Muscle layer of duodenum (tissue), 2 donors: ENCODE results near the gene FER1L5.

ENCODE experiments used
- H3K27ac ChIP-seq: one replicate; pipeline ENCODE4 v1.7.0; 2013; ENCODE audit warnings: mild to moderate bottlenecking, low read length
- H3K27me3 ChIP-seq: one replicate; pipeline ENCODE4 v1.7.0; 2013; ENCODE audit warnings: low read depth, mild to moderate bottlenecking, control low read depth, low read length
- H3K36me3 ChIP-seq, 2 donors: one replicate each; pipeline ENCODE4 v1.7.0; 2013; ENCODE audit warnings: low read length in 2 of 2, control low read depth in 1 of 2, mild to moderate bottlenecking in 1 of 2; ENCODE audit not compliant: insufficient read depth in 2 of 2, control insufficient read depth in 1 of 2
- H3K4me1 ChIP-seq, 2 donors: one replicate each; pipeline ENCODE4 v1.7.0; 2013; ENCODE audit warnings: low read length in 2 of 2, mild to moderate bottlenecking in 2 of 2, control low read depth in 1 of 2, moderate library complexity in 1 of 2; ENCODE audit not compliant: insufficient read depth in 2 of 2, control insufficient read depth in 1 of 2
- H3K4me3 ChIP-seq, 2 donors: one replicate each; pipeline ENCODE4 v1.7.0; 2013; ENCODE audit warnings: low read length in 2 of 2, low read depth in 1 of 2, mild to moderate bottlenecking in 1 of 2
- H3K9me3 ChIP-seq, 2 donors: one replicate each; pipeline ENCODE4 v1.7.0; 2013; ENCODE audit warnings: low read length in 2 of 2, control low read depth in 1 of 2, mild to moderate bottlenecking in 1 of 2; ENCODE audit not compliant: control insufficient read depth in 1 of 2
- donor health status: healthy.

FER1L5 gene

DNA sequence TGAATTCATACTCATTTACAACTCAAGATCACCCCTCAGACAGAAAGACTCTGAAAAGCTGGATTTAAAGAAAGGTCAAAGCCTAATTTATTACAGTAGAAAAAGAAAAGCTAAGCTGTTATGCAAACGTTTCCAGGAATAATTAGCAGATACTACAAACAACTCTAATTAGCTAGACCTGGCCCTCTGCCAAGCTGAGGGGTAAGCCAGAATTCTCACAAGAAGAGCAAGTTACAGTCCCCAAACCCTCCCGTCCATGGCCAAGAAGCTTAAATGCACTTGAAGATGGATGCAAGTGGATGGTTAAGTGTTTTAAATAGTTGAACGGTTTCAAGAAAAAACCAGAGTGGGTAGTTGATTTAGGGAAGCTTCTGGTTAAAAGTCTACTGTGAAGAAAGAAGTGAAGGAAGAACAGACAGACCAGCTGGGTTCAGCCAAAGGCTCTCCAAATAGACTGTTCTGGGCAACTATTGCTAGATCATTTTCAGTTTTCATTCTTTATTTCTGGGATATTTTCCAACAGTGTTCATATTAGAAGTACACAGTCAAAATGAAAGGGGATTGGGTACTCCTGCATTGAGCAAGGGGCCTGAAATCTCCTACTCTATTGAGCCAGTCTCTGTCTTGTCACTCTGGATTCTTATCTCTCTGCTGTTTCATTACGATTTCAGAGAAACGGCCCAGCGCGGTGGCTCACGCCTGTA, 92.5 kb downstream of the FER1L5 start:
- no peak overlapping the region for H3K4me3 ChIP-seq
- H3K9me3 ChIP-seq: no peaks in the 10 kb centered on the region
- H3K36me3 ChIP-seq: peaks cover 29 to 40% of the 10 kb centered on the region in 2 donors
- H3K4me1 ChIP-seq: peaks cover 4 to 13% of the 10 kb centered on the region in 2 donors
- no peaks in the 10 kb centered on the region for H3K27me3 ChIP-seq
- no peak overlapping the region for H3K27ac ChIP-seq

DNA sequence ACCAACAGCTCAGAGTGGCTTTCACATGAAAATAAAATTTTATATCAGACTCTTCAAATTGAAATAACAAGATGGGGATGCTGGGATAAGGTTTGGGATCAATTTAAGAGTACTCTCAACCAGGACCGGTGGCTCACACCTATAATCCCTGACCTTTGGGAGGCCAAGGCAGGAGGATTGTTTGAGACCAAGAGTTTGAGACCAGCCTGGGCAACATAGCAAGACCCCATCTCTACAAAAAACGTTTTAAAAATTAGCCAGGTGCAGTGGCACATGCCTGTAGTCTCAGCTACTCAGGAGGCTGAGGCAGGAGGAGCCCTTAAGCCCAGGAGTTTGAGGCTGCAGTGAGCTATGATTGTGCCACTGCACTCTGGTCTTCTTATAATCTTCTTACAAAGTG, 94.7 kb downstream of the FER1L5 start:
- H3K27me3 ChIP-seq: no peaks in the 10 kb centered on the region
- H3K27ac ChIP-seq: no peak overlapping the region
- no peaks in the 10 kb centered on the region for H3K9me3 ChIP-seq
- peaks cover 21 to 25% of the 10 kb centered on the region in 2 donors for H3K36me3 ChIP-seq
- H3K4me3 ChIP-seq: no peak overlapping the region
- peaks cover 4 to 13% of the 10 kb centered on the region in 2 donors for H3K4me1 ChIP-seq

DNA sequence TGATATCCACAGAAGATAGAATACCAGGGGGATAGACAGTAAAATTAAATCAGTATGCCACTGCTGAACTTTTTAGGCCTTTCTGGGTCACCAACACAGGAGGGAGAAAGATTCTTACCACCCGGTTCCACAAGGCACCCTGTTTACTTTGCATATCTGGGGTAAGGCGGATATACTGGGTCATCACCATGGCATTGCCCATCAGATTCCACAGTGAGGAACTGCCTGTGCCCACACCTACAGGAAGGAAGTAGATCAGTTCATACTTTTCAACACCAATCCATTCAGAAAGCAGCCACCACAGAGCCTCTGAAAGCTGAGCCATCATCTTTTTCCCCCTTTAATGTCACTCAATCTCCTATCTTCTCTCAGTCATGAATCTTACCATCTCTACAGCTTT, 95.3 kb downstream of the FER1L5 start:
- Histone ChIP-seq H3K27ac (no peak overlapping the region), H3K27me3 (no peaks in the 10 kb centered on the region), H3K36me3 (peaks cover 18 to 24% of the 10 kb centered on the region in 2 donors), H3K4me3 (no peak overlapping the region), H3K9me3 (no peaks in the 10 kb centered on the region), H3K4me1 (peaks cover 4 to 13% of the 10 kb centered on the region in 2 donors)

DNA sequence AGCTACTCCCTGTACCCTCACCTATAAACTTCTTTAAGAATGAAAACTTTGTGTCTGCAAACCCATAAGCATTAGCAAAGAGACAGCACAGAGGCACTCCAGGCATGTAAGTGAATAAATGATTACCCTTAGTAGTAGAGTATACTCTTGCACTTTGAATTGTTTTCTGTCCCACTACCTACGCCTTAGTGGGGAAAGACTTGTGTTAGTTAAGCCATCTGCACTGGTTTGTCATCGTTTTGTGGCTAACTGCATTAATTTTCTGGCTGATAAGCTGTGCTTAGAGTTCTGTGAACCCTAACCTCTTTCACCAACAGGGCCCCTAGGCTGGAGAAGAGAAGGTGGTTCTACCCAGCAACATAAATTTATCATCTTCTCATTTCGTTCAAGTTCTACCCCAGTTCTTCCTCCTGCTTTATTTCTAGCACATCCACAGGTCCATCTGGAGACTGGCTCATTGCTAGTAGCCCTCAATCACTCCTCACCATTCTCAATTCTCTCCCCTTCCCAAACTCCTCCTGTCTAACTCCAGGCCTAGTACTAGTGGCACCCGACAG, 96.6 kb downstream of the FER1L5 start:
- Histone ChIP-seq H3K4me1 (peaks cover 4 to 13% of the 10 kb centered on the region in 2 donors), H3K27me3 (no peaks in the 10 kb centered on the region), H3K9me3 (no peaks in the 10 kb centered on the region), H3K4me3 (peak overlapping the region; percentile 53 to 86), H3K36me3 (peaks cover 5 to 11% of the 10 kb centered on the region in 2 donors), H3K27ac (peak overlapping the region; percentile 5)

DNA sequence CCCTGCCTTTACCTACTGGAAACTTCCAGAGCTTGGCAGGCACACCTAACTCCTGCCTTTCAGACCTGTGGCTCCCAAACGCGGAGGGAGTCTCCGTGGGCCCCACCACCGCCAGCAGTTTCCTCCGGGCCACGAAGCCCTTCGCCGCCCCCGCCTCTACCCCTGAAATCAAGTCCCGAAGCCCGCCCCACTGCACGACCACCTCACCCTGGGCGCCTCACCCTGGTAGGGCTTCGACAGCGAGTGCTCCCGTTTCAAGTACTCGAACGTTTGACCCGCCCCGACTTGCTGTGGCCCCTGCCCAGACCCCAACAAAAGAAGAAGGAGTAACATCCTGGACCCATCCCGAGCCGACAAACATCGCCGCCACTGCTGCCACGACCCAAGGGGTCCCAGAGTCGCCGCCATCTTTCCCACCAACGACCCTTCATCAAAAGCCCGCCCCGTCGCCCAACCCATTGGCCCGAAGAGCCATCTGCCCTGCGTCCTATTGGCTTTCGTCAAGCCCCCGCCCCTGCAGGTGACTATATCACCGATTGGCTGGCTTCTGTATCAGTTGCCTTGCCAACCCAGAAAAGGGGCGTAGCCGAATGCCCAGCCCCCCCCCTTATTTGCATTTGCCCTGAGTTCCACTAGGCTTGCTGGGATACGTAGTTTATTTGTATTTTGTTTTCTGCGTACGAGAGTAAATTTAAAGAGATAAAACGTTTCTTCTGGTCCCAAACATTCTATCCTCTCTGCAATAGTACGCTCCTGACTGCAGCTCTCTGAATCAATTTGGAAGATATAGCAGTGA, 97.3 kb downstream of the FER1L5 start, which contains the start of gene LMAN2L:
TSS of gene LMAN2L (minus strand) at position 432 of the 796 bp plus-strand sequence. CDS start at position 408, 24 bp downstream.
- H3K4me3 ChIP-seq: peak within 1 kb of the TSS; percentile 58 to 86
- peak within 1 kb of the TSS; percentile 5 for H3K27ac ChIP-seq
- H3K4me1 ChIP-seq: peaks cover 4 to 11% of the 10 kb centered on the region in 2 donors
- H3K27me3 ChIP-seq: no peaks in the 10 kb centered on the region
- no peaks in the 10 kb centered on the region for H3K9me3 ChIP-seq
- peaks cover 3 to 10% of the 10 kb centered on the region in 2 donors for H3K36me3 ChIP-seq

DNA sequence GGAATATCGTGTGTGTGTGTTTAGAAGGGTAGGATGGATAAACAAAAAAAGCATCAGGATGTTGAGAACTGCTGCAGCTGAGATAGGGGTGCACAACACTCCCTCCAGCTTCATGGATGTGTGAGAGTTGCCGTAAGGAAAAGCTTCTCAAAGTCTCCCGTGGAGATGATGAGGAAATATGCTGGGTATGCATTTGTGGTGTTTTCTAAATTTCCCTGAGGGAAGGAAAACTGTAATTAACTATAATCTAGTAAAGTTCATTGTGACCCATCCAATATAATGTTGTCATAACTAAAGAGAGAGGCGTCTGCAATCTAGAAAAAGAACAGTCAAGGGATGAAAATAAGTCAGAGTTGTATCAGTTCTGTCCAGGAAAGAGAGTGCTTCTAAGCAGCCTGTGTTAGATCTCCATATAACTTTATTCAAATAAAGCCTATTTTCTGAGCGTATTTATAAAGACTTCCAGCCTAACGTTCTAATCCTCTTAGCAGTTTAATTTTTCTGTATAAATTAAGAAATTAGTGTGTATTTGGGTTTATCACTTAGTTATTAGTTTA, 104.6 kb downstream of the FER1L5 start:
- no peaks in the 10 kb centered on the region for H3K36me3 ChIP-seq

DNA sequence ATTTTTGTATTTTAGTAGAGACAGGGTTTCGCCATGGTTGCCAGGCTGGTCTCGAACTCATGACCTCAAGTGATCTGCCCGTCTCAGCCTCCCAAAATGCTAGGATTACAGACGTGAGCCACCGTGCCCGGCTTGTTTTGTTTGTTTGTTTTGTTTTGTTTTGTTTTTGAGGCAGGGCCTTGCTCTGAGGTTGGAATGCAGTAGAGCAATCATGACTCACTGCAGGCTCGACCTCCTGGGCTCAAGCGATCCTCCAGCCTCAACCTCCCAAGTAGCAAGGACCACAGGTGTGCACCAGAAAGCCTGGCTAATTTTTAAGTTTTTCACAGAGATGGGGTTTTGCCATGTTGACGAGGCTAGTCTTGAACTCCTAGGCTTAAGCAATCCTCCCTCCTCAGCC, 109.2 kb downstream of the FER1L5 start:
- Histone ChIP-seq H3K27me3 (no peaks in the 10 kb centered on the region), H3K4me1 (no peaks in the 10 kb centered on the region), H3K36me3 (no peaks in the 10 kb centered on the region), H3K9me3 (no peaks in the 10 kb centered on the region), H3K4me3 (no peak overlapping the region), H3K27ac (no peak overlapping the region)

More for the DNA sequence above, 104.6 kb downstream of the FER1L5 start:
- Histone ChIP-seq H3K9me3 (no peaks in the 10 kb centered on the region), H3K4me1 (no peaks in the 10 kb centered on the region), H3K27ac (no peak overlapping the region), H3K4me3 (no peak overlapping the region), H3K27me3 (no peaks in the 10 kb centered on the region)

DNA sequence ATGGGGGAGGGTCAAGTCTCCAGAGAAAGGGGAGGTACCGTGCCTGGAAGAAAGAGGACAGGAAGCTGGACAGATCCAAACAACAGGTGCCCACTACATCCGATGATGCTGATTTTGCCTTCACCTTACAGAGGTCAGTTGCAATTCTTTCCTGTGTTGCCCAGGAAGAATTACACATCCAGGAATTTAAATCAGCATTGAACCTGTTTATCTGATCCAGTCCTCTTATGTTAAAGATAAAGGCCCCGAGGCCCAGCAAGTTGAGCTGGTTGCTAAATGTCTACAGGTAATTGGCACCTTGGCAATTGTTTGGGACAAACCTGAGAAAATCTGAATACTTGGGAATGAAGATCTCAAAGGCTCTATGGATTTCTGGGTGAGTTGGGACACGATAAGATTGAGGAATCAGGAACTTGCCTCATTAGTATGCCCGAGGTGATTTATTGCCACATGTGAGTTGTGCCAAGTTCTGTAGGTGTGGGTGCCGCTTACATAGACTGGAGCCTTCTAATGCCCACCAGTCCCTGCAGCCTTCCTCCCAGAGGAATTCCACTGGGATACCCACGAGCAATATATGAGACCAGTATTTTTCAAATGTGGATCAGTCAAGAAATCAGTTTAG, 111.2 kb downstream of the FER1L5 start:
- Histone ChIP-seq H3K36me3 (no peaks in the 10 kb centered on the region), H3K27me3 (no peaks in the 10 kb centered on the region), H3K9me3 (no peaks in the 10 kb centered on the region), H3K27ac (no peak overlapping the region), H3K4me3 (no peak overlapping the region), H3K4me1 (no peaks in the 10 kb centered on the region)

DNA sequence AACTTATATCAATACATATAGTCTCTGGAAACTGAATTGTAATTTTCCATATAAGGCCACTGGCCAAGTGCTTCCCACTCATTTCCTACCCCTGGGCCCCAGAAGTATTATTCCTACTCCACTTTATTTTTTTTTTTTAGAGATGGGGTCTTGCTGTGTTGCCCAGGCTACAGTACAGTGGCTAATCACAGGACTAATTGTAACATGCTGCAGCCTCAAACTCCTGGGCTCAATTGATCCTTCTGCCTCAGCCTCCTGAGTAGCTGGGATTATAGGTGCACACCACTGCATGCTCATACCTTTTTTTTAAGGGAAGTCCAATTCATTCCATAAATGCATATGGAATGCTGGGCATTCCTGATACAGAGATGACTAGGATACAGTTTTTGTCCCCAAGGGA, 111.8 kb downstream of the FER1L5 start:
- no peaks in the 10 kb centered on the region for H3K27me3 ChIP-seq
- H3K36me3 ChIP-seq: no peaks in the 10 kb centered on the region
- no peak overlapping the region for H3K27ac ChIP-seq
- H3K9me3 ChIP-seq: no peaks in the 10 kb centered on the region
- no peaks in the 10 kb centered on the region for H3K4me1 ChIP-seq
- no peak overlapping the region for H3K4me3 ChIP-seq
